ENCODE measurements around the gene FHAD1.
"Not testable (repeated sequence)": the region's sequence is repeated elsewhere in the genome, so short reads cannot be mapped to it uniquely, and the experiment has no call there.

FHAD1 gene

GRCh38 chr1:15388201-15388880, 141.3 kb downstream of the FHAD1 start:
- H3K9me3 ChIP-seq (replicated peaks in 1 of 2; ENCODE audit: control insufficient read depth in 2 of 2, insufficient read depth in 1 of 2, low read depth in 1 of 2, low read length in 2 of 2), result peaks cover 0 to 2% of the 10 kb centered on the region in 2 donors
- peaks cover 25 to 33% of the 10 kb centered on the region in 2 donors for H3K4me1 ChIP-seq (ENCODE audit: control insufficient read depth in 2 of 2, insufficient read depth in 1 of 2, low read depth in 1 of 2, low read length in 2 of 2)
- no peak overlapping the region for H3K14ac ChIP-seq (ENCODE audit: low read length)
- no peak overlapping the region for H2AFZ ChIP-seq (ENCODE audit: low read length)
- no peak overlapping the region for H3K4me3 ChIP-seq (ENCODE audit: low read length in 2 of 2)
- H4K8ac ChIP-seq (ENCODE audit: low read depth, low read length), result no peak overlapping the region
- H2BK15ac ChIP-seq (ENCODE audit: low read length), result no peak overlapping the region
- H3K36me3 ChIP-seq (replicated peaks in 1 of 2; ENCODE audit: control insufficient read depth in 2 of 2, insufficient read depth in 2 of 2, low read length in 2 of 2), result no peaks in the 10 kb centered on the region
- H4K91ac ChIP-seq (ENCODE audit: low read depth, low read length, poor library complexity), result peak overlapping the region; percentile 57
- DNase-seq (ENCODE audit: low spot score), result no peak
- H3K4me2 ChIP-seq (ENCODE audit: insufficient read depth, low read length, poor library complexity, severe bottlenecking), result no peak overlapping the region
- no peak overlapping the region for H2BK12ac ChIP-seq (ENCODE audit: low read length)
- peak overlapping the region; percentile 54 for H3K18ac ChIP-seq (ENCODE audit: low read length)
- H3K4ac ChIP-seq (ENCODE audit: low read length), result no peak overlapping the region
- no CpG with 5 or more reads among the region's 15 CpGs for WGBS, 2 donors (ENCODE audit: extremely low coverage in 2 of 2, insufficient read length in 2 of 2, insufficient replicate concordance in 1 of 2)
- no peak overlapping the region for H3K9ac ChIP-seq (ENCODE audit: low read depth, low read length, poor library complexity)
- no peak overlapping the region for H3K23ac ChIP-seq (ENCODE audit: low read depth, low read length, poor library complexity)
- no peak overlapping the region for H2AK5ac ChIP-seq (ENCODE audit: low read depth, low read length)
- peaks cover 0 to 27% (median 14%) of the 10 kb centered on the region in 3 experiments for H3K27me3 ChIP-seq (ENCODE audit: control insufficient read depth in 3 of 3, insufficient read depth in 3 of 3, low read depth in 1 of 3, low read length in 3 of 3)
- H3K27ac ChIP-seq (replicated peaks; ENCODE audit: low read length), result no peak overlapping the region
- no peak overlapping the region for H2BK5ac ChIP-seq (ENCODE audit: low read length)
- H2BK120ac ChIP-seq (ENCODE audit: low read depth, low read length), result peak overlapping the region; percentile 3
- no peaks in the 10 kb centered on the region for H3K79me1 ChIP-seq (ENCODE audit: low read depth, low read length)

- not testable (repeated sequence) for H3K4ac ChIP-seq (ENCODE audit: low read length); H3K36me3 ChIP-seq (replicated peaks in 1 of 2; ENCODE audit: control insufficient read depth in 2 of 2, insufficient read depth in 2 of 2, low read length in 2 of 2); H3K9ac ChIP-seq (ENCODE audit: low read depth, low read length, poor library complexity); H2AK5ac ChIP-seq (ENCODE audit: low read depth, low read length); H4K8ac ChIP-seq (ENCODE audit: low read depth, low read length); H3K27ac ChIP-seq (replicated peaks; ENCODE audit: low read length); H3K4me2 ChIP-seq (ENCODE audit: insufficient read depth, low read length, poor library complexity, severe bottlenecking); H3K4me3 ChIP-seq (ENCODE audit: low read length in 2 of 2); H3K9me3 ChIP-seq (replicated peaks in 1 of 2; ENCODE audit: control insufficient read depth in 2 of 2, insufficient read depth in 1 of 2, low read depth in 1 of 2, low read length in 2 of 2); H2BK120ac ChIP-seq (ENCODE audit: low read depth, low read length); H4K91ac ChIP-seq (ENCODE audit: low read depth, low read length, poor library complexity); H2BK5ac ChIP-seq (ENCODE audit: low read length); H2BK15ac ChIP-seq (ENCODE audit: low read length); H3K18ac ChIP-seq (ENCODE audit: low read length); H2BK12ac ChIP-seq (ENCODE audit: low read length); H3K79me1 ChIP-seq (ENCODE audit: low read depth, low read length); H2AFZ ChIP-seq (ENCODE audit: low read length); DNase-seq (ENCODE audit: low spot score); H3K14ac ChIP-seq (ENCODE audit: low read length); H3K23ac ChIP-seq (ENCODE audit: low read depth, low read length, poor library complexity)
- peaks cover 19 to 25% of the 10 kb centered on the region in 2 donors for H3K4me1 ChIP-seq (ENCODE audit: control insufficient read depth in 2 of 2, insufficient read depth in 1 of 2, low read depth in 1 of 2, low read length in 2 of 2)
- peaks cover 0 to 35% (median 11%) of the 10 kb centered on the region in 3 experiments for H3K27me3 ChIP-seq (ENCODE audit: control insufficient read depth in 3 of 3, insufficient read depth in 3 of 3, low read depth in 1 of 3, low read length in 3 of 3)
- WGBS, 2 donors (ENCODE audit: extremely low coverage in 2 of 2, insufficient read length in 2 of 2, insufficient replicate concordance in 1 of 2), result no CpG with 5 or more reads among the region's 8 CpGs
These were observed 142.8 kb downstream of the FHAD1 start for GRCh38 chr1:15389828-15390227.

DNA sequence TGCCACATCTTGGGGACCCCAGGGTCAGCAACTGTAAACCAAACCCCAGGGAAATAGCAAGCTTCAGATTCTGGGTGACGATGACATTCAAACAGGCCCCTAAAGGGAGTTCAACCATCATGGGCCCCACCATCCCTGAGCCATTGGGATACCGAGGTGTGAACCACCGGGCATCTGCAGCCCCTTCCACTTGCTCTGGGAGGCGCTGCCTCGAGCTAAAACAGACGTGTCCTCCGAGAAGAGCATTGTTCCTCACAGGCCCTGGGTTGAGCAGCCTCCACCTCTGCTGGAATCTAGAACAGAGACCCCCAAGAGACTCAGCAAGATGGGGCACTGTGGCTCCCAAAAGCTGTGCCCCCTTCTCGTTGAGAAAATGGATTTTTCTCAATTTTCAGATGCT, 143.6 kb downstream of the FHAD1 start:
- Histone ChIP-seq H2AK5ac (ENCODE audit: low read depth, low read length) (no peak overlapping the region), H2BK120ac (ENCODE audit: low read depth, low read length) (no peak overlapping the region), H4K91ac (ENCODE audit: low read depth, low read length, poor library complexity) (no peak overlapping the region), H2BK5ac (ENCODE audit: low read length) (no peak overlapping the region), H3K9ac (ENCODE audit: low read depth, low read length, poor library complexity) (no peak overlapping the region), H2BK12ac (ENCODE audit: low read length) (no peak overlapping the region), H3K4ac (ENCODE audit: low read length) (no peak overlapping the region), H2BK15ac (ENCODE audit: low read length) (no peak overlapping the region), H4K8ac (ENCODE audit: low read depth, low read length) (no peak overlapping the region), H3K14ac (ENCODE audit: low read length) (no peak overlapping the region), H3K4me2 (ENCODE audit: insufficient read depth, low read length, poor library complexity, severe bottlenecking) (no peak overlapping the region), H2AFZ (ENCODE audit: low read length) (no peak overlapping the region), H3K4me3 (ENCODE audit: low read length in 2 of 2) (no peak overlapping the region), H3K4me1 (ENCODE audit: control insufficient read depth in 2 of 2, insufficient read depth in 1 of 2, low read depth in 1 of 2, low read length in 2 of 2) (peaks cover 17 to 18% of the 10 kb centered on the region in 2 donors), H3K27ac (replicated peaks; ENCODE audit: low read length) (no peak overlapping the region), H3K27me3 (ENCODE audit: control insufficient read depth in 3 of 3, insufficient read depth in 3 of 3, low read depth in 1 of 3, low read length in 3 of 3) (peaks cover 0 to 35% (median 4%) of the 10 kb centered on the region in 3 experiments), H3K79me1 (ENCODE audit: low read depth, low read length) (no peaks in the 10 kb centered on the region), H3K9me3 (replicated peaks in 1 of 2; ENCODE audit: control insufficient read depth in 2 of 2, insufficient read depth in 1 of 2, low read depth in 1 of 2, low read length in 2 of 2) (peaks cover 0 to 2% of the 10 kb centered on the region in 2 donors), H3K23ac (ENCODE audit: low read depth, low read length, poor library complexity) (no peak overlapping the region), H3K18ac (ENCODE audit: low read length) (no peak overlapping the region), H3K36me3 (replicated peaks in 1 of 2; ENCODE audit: control insufficient read depth in 2 of 2, insufficient read depth in 2 of 2, low read length in 2 of 2) (no peaks in the 10 kb centered on the region)
- no peak for DNase-seq (ENCODE audit: low spot score)
- WGBS, 2 donors (ENCODE audit: extremely low coverage in 2 of 2, insufficient read length in 2 of 2, insufficient replicate concordance in 1 of 2), result no CpG with 5 or more reads among the region's 8 CpGs

GRCh38 chr1:15391366-15391765, 144.3 kb downstream of the FHAD1 start:
- H2AFZ ChIP-seq (ENCODE audit: low read length), result no peak overlapping the region
- no peak overlapping the region for H2BK15ac ChIP-seq (ENCODE audit: low read length)
- no peak overlapping the region for H4K91ac ChIP-seq (ENCODE audit: low read depth, low read length, poor library complexity)
- no peak overlapping the region for H2BK12ac ChIP-seq (ENCODE audit: low read length)
- no peak overlapping the region for H3K4me2 ChIP-seq (ENCODE audit: insufficient read depth, low read length, poor library complexity, severe bottlenecking)
- no peak overlapping the region for H3K4ac ChIP-seq (ENCODE audit: low read length)
- H3K4me1 ChIP-seq (ENCODE audit: control insufficient read depth in 2 of 2, insufficient read depth in 1 of 2, low read depth in 1 of 2, low read length in 2 of 2), result peaks cover 12 to 13% of the 10 kb centered on the region in 2 donors
- no peak overlapping the region for H3K23ac ChIP-seq (ENCODE audit: low read depth, low read length, poor library complexity)
- H3K9ac ChIP-seq (ENCODE audit: low read depth, low read length, poor library complexity), result no peak overlapping the region
- H3K14ac ChIP-seq (ENCODE audit: low read length), result no peak overlapping the region
- no peak for DNase-seq (ENCODE audit: low spot score)
- H3K36me3 ChIP-seq (replicated peaks in 1 of 2; ENCODE audit: control insufficient read depth in 2 of 2, insufficient read depth in 2 of 2, low read length in 2 of 2), result no peaks in the 10 kb centered on the region
- H3K27ac ChIP-seq (replicated peaks; ENCODE audit: low read length), result no peak overlapping the region
- H4K8ac ChIP-seq (ENCODE audit: low read depth, low read length), result no peak overlapping the region
- H2AK5ac ChIP-seq (ENCODE audit: low read depth, low read length), result no peak overlapping the region
- H2BK5ac ChIP-seq (ENCODE audit: low read length), result no peak overlapping the region
- peaks cover 0 to 2% of the 10 kb centered on the region in 2 donors for H3K9me3 ChIP-seq (replicated peaks in 1 of 2; ENCODE audit: control insufficient read depth in 2 of 2, insufficient read depth in 1 of 2, low read depth in 1 of 2, low read length in 2 of 2)
- H3K18ac ChIP-seq (ENCODE audit: low read length), result no peak overlapping the region
- no peak overlapping the region for H3K4me3 ChIP-seq (ENCODE audit: low read length in 2 of 2)
- H3K27me3 ChIP-seq (ENCODE audit: control insufficient read depth in 3 of 3, insufficient read depth in 3 of 3, low read depth in 1 of 3, low read length in 3 of 3), result peaks cover 0 to 35% (median 0%) of the 10 kb centered on the region in 3 experiments
- H3K79me1 ChIP-seq (ENCODE audit: low read depth, low read length), result no peaks in the 10 kb centered on the region
- H2BK120ac ChIP-seq (ENCODE audit: low read depth, low read length), result no peak overlapping the region
- WGBS, 2 donors (ENCODE audit: extremely low coverage in 2 of 2, insufficient read length in 2 of 2, insufficient replicate concordance in 1 of 2), result no CpG with 5 or more reads among the region's 4 CpGs
